Ishikawa (cell line): ENCODE results near the gene EMC10.

Experiments used
- EGR1 ChIP-seq: IDR thresholded peaks from 2 replicates; pipeline ENCODE4 v1.6.1; 2012
- FOXM1 ChIP-seq: IDR thresholded peaks from 2 replicates; pipeline ENCODE4 v1.6.1; 2012; ENCODE audit warnings: low read depth, borderline replicate concordance
- RAD21 ChIP-seq: IDR thresholded peaks from 2 replicates; pipeline ENCODE4 v1.6.1; 2012; ENCODE audit warnings: low read depth
- REST ChIP-seq: IDR thresholded peaks from 2 replicates; pipeline ENCODE4 v1.6.1; 2012; ENCODE audit warnings: low read depth, mild to moderate bottlenecking
- TAF1 ChIP-seq: IDR thresholded peaks from 2 replicates; pipeline ENCODE4 v1.6.1; 2012; ENCODE audit warnings: low read depth, mild to moderate bottlenecking
- TCF12 ChIP-seq: IDR thresholded peaks from 2 replicates; pipeline ENCODE4 v1.6.1; 2012; ENCODE audit warnings: low read depth
- TEAD4 ChIP-seq: IDR thresholded peaks from 2 replicates; pipeline ENCODE4 v1.6.1; 2012
- YY1 ChIP-seq: IDR thresholded peaks from 2 replicates; pipeline ENCODE4 v1.6.1; 2012; ENCODE audit warnings: low read depth

EMC10 gene

GRCh38 chr19:50537769-50538230 is 61.5 kb downstream of the EMC10 start:
- TF ChIP-seq RAD21 (peak; percentile 82), EGR1 (no peak), FOXM1 (no peak), TEAD4 (peak; percentile 27; the same call in 1 of the 2 replicates), REST (no peak), TAF1 (no peak), YY1 (0 out of 2 replicates have a peak, but pooled peaks have one; percentile 15), TCF12 (no peak)
